Activated B cell treated with CpG ODN at 0.5 μM for 24 hours (primary cell): ENCODE data around the gene ELL. TPM values are rescaled to one million over a fixed set of nuclear protein-coding genes. Genes with fewer than 3 reads are reported as not detected.

Experiments
- ATAC-seq: fragments of 200-7000 bp; cut with Tn5 transposase; one replicate; pipeline ENCODE4 v1.10.0; 2021; ENCODE audit warnings: low read depth, mild to moderate bottlenecking, moderate library complexity
- CTCF ChIA-PET: fragments of 350-600 bp; sonication (Branson Sonifier 250); formaldehyde crosslinking; loops from one replicate; lab custom pipeline; 2021; ENCODE audit warnings: antibody characterized with exemption; lab: Charles Lee
- POLR2A ChIA-PET: fragments of 350-600 bp; sonication (Branson Sonifier 250); formaldehyde crosslinking; loops from one replicate; lab custom pipeline; 2021; ENCODE audit warnings: antibody characterized with exemption; lab: Charles Lee
- DNase-seq: peaks from one replicate; pipeline ENCODE4 v3.0.0; 2022
- H3K27ac Mint-ChIP-seq: one replicate; pipeline ENCODE4 v1.8.0; 2020; ENCODE audit warnings: mixed read lengths
- H3K27me3 Mint-ChIP-seq: one replicate; pipeline ENCODE4 v1.8.0; 2021; ENCODE audit warnings: mixed read lengths
- H3K36me3 Mint-ChIP-seq: one replicate; pipeline ENCODE4 v1.8.0; 2021; ENCODE audit warnings: low read depth, mixed read lengths
- H3K4me1 Mint-ChIP-seq: one replicate; pipeline ENCODE4 v1.8.0; 2021; ENCODE audit warnings: mixed read lengths
- H3K4me3 Mint-ChIP-seq: one replicate; pipeline ENCODE4 v1.8.0; 2020; ENCODE audit warnings: mild to moderate bottlenecking, mixed read lengths
- H3K9me3 Mint-ChIP-seq: one replicate; pipeline ENCODE4 v1.8.0; 2020; ENCODE audit warnings: mixed read lengths
- CTCF ChIP-seq: fragments of 200-600 bp; IDR thresholded peaks from one replicate; pipeline ENCODE4 v1.8.0; 2022; ENCODE audit warnings: antibody characterized with exemption, mild to moderate bottlenecking
- intact Hi-C: fragments of 100-400 bp; cut with micrococcal nuclease; formaldehyde crosslinking; loops from one replicate; pipeline ENCODE4 v1.15.1; 2024
- total RNA-seq: library from RNA; stranded (reverse); gene quantifications from 2 replicates; pipeline ENCODE4 v1.2.3, GENCODE V29; 2022

ELL gene
- total RNA-seq, 1 donor from 2014 or later: 32.6 TPM

DNA sequence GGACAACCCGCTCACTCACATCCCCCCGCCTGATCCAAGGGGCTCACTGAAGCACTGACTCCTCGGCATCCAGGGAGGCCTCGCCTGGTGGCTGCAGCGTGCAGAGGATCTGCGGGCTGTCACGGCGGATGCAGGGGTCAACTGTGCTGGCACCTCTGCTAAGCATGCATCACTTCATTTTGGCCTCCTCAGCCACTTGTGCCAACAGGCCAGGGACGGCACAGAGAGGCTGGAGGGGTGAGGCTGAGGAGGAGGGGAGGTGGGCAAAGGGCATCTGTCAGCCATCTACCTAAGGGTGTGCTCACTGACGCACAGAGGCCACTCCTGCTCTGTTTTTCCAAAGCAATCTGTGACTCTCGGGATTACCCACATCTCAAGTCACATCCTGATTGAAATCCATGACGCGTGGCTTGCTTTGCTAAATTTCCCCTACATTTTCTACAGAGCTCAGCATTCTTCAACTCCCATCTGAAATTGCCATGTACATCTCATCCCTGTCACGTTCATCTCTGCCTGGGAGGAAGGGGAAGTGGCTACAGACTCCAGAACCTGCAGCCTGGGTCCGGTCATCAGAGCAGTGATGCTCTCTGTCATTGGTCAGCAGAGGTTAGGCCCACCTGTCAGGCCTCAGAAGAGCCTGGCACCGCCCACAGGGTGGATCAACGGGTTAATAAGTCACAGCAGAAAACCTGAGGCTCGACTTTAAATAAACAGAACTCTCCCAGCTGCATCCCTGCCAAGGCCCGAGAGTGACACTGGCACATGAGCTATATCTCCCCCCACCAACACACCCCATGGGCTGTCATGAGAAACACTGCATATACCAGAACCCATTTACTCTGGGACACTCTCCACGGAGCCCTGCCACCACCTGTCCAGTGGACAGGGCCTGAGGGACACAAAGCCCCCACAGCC is 17.6 kb downstream of the ELL start:
- intact Hi-C loops: no loop called here
- Mint-ChIP-seq H3K9me3 (no peaks in the 10 kb centered on the region), H3K27ac (no peak overlapping the region), H3K4me1 (peaks cover 82% of the 10 kb centered on the region), H3K27me3 (no peaks in the 10 kb centered on the region), H3K4me3 (no peak overlapping the region), H3K36me3 (peaks cover 15% of the 10 kb centered on the region)
- ATAC-seq (no peak), DNase-seq (no peak)
- ChIA-PET CTCF (no interaction called here), POLR2A (no interaction called here)
- no peak for TF ChIP-seq CTCF

DNA sequence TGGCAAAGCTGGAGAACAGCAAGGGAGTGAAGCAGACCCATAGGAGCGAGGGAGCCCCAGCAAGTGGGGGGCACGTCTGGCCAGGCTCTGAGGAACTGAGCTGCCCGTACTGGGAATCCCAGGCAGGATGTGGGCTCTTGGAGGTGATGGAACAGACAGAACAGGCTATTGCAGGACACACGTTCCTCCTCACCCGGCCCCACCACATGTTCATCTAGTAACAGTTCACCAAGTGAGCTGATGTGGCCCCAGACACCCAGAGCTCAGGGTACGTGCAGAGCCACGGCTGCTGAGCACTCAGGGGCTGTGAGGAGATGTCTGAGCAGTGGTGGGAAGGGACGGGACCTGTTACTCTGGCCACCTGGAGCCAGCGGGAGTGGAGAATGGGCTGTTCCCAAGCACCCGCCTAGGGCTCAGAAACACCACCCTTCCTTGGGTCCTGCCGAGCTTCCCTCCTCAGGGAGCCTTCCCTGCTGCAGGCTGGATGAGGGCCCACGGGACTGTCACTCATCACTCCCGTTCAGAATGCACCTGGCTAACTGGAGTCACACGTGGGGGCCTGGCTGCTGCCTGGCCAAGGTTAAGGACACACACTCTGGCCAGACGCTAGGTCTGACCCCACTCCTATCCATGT is 18.4 kb downstream of the ELL start:
- H3K4me3 Mint-ChIP-seq: no peak overlapping the region
- POLR2A ChIA-PET: interaction anchor here (1.0 kb wide), 1 partner anchor 54 kb away, joined by 3 read pairs; the partner anchor contains the start of gene KXD1

GRCh38 chr19:18502638-18503294 is 19.1 kb downstream of the ELL start:
- peak overlapping the region; percentile 5 for H3K4me3 Mint-ChIP-seq

More for the DNA sequence above, 18.4 kb downstream of the ELL start:
- Mint-ChIP-seq H3K36me3 (peaks cover 15% of the 10 kb centered on the region), H3K9me3 (no peaks in the 10 kb centered on the region), H3K27ac (no peak overlapping the region), H3K27me3 (no peaks in the 10 kb centered on the region), H3K4me1 (peaks cover 84% of the 10 kb centered on the region)
- DNase-seq (no peak), ATAC-seq (no peak)
- intact Hi-C loops: no loop called here
- TF ChIP-seq CTCF: no peak
- CTCF ChIA-PET: interaction anchor here (0.6 kb wide), 1 partner anchor 91 kb away, joined by 3 read pairs; no protein-coding TSS in a partner anchor

DNA sequence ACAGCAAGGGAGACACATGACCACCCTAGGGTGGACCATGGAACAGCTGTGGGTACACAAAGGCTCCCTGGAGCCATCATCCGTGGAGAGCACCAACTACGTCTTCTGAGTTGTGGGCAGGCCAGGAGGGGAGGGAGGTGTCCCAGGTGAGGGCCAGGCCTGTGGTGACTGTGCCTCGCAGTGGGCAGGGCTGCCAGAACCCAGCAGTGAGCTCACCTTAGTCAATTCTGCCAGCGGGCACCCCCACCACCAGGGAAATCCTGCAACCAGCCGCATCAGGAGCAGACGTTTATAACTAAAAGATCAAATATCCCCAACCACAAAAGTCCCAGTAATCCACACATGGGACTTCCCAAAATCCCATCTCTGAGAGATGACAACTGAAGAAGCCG is 19.6 kb downstream of the ELL start:
- TF ChIP-seq CTCF: no peak
- ATAC-seq: no peak
- CTCF ChIA-PET: no interaction called here
- no peak overlapping the region for H3K27ac Mint-ChIP-seq
- no peaks in the 10 kb centered on the region for H3K27me3 Mint-ChIP-seq
- H3K4me3 Mint-ChIP-seq: no peak overlapping the region
- H3K36me3 Mint-ChIP-seq: peaks cover 10% of the 10 kb centered on the region
- peaks cover 83% of the 10 kb centered on the region for H3K4me1 Mint-ChIP-seq
- H3K9me3 Mint-ChIP-seq: no peaks in the 10 kb centered on the region
- intact Hi-C loops: no loop called here
- no peak for DNase-seq
- POLR2A ChIA-PET: interaction anchor here (1.0 kb wide), 1 partner anchor 55 kb away, joined by 3 read pairs; the partner anchor contains the start of gene KXD1

More at GRCh38 chr19:18502638-18503294, 19.1 kb downstream of the ELL start:
- ChIA-PET CTCF (interaction anchor here (0.6 kb wide), 1 partner anchor 91 kb away, joined by 3 read pairs; no protein-coding TSS in a partner anchor), POLR2A (interaction anchor here (1.0 kb wide), 1 partner anchor 54 kb away, joined by 3 read pairs; the partner anchor contains the start of gene KXD1)
- Mint-ChIP-seq H3K4me1 (peaks cover 86% of the 10 kb centered on the region), H3K36me3 (peaks cover 15% of the 10 kb centered on the region), H3K27me3 (no peaks in the 10 kb centered on the region), H3K27ac (no peak overlapping the region), H3K9me3 (no peaks in the 10 kb centered on the region)
- ATAC-seq (peak; percentile 58), DNase-seq (no peak)
- TF ChIP-seq CTCF: no peak
- intact Hi-C loops: no loop called here
